HTERT RPE-1 (cell line): ENCODE measurements around the gene DHRS1.

Source experiments
- in situ Hi-C: fragments of 300-500 bp; cut with MboI; formaldehyde crosslinking; loops from 4 replicates; pipeline ENCODE4 v1.14.3; 2020; ENCODE audit warnings: low sequenced_read_pairs

The DHRS1 gene

DNA sequence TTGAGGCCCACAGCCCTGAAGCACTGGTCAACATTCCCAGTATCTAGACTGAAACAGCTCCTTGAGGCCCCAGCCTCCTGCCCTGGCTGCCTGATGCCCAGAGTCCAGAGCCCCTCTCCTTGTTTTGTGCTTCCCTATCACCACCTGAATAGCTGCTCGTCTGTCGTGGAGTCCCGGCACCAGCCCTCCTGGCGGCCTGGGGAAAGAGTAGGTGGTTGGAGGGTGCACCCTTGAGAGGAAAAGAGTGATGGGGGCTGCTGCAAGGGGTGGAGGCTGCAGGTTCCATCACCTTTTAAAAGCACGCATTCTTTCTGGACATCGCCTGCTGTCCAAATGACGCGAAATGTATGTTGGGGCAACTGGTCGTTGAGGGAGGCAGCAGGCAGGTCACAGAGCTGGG is 31.4 kb downstream of the DHRS1 start:
- in situ Hi-C loops: no loop called here

DNA sequence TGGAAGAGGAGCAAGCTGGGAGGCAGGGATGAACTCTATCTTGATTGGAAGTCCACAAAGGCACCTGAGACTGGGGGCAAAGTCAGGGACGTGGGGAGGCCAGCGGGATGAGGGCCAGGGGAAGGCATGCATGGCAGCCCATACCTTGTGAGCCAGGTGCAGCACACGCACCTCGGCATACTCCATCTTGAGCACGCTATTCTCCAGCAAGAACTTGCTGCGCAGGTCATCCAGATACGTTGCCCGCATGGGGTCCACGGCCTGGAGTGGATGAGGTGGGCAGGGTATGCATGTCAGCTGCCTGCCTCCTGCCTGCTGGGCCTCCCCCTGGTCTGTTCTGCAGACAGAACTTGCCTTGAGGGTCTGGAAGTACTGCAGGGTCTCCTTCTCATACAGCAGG is 32.1 kb downstream of the DHRS1 start:
- in situ Hi-C loops: no loop called here

DNA sequence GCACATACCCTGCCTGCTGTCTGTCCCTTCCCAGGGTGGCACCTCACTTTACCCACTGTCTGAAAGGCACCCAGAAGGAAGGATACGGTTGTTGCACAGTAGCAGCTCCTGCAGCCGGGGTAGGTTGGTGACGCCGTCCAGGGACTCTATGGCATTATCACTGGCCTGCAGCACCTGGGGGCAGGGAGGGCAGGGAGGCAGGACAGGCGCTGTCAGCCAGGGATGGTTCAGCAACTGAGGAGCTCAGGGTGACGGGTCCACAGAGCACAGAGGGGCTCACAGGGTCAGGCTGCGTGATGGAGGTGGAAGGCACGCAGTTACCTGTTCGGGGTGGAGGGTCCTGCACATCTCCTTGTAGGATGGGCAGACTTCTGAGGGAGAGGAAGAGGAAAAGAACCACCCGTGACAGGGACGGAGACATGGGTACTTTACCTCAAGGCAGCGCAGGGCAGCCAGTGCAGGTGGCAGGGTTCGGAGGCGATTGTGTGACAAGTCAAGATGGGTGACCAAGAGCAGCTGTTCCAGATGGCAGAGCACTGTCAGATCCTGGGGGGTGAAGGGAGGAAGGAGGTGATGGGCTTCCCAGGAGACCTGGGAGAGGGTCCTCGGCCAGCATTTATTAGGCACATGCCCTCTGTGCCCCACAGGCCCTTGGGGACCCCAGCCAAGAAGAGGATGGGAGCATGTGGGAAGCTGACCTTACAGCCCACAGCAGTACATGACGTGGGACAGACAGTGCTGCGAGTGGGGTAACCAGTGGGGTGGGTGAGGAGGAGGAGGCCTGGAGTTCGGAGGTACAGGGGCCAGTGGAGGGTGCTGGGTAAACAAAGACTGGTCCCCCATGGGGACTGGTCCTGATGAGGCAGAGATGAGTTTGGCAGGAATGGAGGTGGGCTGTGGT is 33.0 kb downstream of the DHRS1 start:
- in situ Hi-C loops: no loop called here

DNA sequence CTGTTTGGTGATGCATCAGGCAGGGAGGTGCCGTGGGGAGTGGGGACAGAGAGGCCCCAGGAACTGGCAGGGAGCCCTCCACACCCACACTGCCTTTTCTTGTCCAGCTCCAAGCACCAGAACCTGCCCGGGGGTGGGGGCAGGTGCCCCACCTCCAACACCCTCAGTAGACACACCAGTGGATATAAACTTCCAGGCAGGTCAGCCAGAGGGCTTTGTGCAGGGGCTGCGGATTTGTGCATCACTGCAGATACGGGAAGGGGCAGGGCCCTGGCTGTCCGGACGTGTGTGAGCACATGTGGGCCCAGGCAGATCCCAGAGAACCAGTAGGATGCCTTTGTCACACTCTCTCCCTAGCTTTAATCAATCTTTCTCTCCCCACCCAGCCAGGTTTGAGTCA is 35.3 kb downstream of the DHRS1 start:
- in situ Hi-C loops: no loop called here

DNA sequence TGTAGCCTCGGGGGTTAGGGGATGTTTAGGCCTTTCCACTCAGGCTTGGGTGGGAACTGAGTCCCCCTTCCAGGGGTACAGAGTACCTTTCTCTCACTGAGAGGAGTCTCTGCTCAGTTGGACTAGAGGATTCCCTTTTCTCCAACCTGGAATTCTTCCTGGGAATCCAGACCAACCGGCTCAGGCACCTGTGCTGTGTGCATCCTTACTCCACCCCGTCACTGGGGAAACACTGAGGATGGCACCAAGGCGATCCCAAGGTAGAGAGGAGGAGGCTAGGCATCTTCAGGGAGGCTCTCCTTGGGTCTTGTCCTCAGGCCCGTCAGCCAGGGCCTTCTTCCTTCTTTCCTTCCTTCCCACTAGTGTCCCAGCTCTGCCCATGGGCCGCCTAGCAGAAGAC is 35.7 kb downstream of the DHRS1 start:
- in situ Hi-C loops: no loop called here

DNA sequence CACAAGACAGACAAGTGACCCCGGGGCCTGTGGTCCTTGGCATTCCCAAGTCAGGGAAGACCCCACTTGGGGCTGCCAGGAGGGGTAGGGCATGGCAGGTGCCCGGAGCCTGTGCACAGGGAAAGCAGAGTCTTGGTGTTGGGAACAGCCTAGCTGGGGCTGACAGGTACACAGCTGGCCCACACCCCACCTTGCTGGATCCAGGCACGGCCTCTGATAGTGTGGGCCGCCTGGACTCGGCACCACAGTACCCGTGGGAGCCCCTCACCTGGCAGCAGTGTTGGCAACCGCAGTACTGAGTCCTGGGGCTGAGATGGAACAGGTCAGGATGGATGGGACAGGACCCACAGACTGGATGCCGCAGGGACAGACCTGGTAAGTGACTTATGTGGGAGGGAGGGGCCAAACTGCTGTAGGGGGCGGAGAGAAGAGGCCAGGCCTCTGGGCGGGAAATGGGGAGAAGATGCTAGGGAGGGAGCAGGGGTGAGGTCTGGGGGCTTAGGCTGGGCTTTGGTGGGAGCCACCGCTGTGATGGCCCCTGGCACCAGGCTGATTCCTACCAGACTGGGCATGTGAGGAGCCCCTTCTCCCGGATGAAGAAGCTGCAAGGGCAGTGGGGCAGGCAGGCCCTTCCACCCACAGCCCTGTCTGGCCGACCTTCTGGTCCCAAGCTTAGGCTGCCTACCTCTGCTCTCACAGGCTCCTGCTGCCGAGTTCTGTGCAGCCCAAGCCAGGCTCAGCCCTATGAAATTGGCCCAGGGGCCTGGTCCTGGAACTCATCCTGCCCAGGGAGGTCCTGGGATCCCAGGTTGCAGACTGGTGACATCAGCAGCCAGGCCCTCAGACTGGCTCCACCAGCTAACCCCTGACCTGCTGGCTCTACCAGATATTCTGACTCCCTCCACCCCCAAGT is 36.5 kb downstream of the DHRS1 start, which contains the start of gene TGM1:
Gene TGM1, minus strand, starts transcription at position 357 of the 913 bp plus-strand sequence. CDS start 825 bp downstream, outside the sequence.
- in situ Hi-C loops: no loop called here

DNA sequence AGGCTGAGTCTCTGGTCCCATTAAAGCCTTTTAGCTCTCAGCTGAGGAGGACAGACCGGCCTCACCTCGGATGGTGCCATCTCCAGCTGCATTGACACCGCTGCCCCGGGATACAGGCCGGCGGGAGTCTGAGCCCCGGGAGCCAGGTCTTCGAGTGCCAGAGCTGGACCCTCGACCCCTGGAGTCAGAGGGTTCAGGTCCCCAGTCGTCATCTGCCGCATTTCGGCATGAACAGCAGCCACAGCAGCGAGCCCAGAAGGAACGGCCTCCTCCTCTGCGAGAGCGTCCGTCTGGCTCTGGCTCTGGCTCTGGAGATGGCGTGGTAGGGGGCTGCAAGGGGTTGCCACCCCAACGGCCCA is 37.6 kb downstream of the DHRS1 start:
- in situ Hi-C loops: no loop called here

DNA sequence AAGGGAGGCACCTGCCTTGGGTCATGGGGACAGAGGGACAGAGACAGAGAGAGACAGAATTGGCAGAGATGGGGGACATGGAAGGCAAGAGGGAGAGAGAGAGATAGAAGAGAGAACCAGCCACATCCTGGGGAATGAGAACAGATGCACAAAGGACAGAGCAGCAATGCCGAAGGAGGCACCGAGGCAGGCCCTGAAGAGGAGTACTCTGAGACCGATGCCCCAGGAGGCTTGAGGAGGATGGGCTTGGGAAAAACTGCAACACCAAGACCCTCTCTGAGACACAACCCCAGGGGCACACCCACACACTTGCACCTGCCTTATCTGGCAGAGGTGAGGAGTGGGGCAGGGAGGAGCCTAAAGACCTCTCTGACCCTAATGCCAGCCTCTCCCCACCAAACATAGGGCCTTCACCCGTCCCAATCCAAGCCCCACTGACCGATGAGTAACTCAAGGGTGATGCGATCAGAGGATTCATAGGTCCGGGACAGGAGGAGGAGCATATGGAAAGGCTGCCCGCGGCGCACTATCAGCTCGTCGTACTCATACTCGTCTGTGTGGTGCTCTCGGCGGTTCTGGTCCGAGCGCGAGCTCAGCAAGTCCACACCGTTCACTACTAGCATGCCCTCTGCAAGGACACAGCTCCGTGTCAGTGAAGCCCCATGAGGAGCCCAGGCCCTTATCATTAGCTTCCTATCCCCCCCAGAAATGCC is 38.2 kb downstream of the DHRS1 start:
- in situ Hi-C loops: no loop called here

DNA sequence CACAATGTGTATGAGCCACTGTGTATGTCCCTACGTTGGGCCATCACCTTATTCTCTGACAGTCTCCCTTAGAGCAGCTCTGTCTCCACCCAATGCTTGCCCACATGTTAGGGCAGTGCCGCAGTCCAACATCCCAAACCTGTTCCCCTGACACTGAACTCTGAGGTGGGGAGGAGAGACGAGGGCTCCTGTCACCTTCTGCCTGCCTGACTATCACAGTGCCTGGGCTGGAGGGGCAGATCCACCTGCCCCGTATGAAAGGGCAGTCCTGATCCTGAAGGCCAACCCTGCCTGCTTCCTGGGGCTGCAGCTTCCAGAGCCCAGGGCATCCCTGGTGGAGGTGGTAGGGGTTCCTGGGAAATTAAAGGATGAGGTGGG is 38.8 kb downstream of the DHRS1 start:
- in situ Hi-C loops: no loop called here

DNA sequence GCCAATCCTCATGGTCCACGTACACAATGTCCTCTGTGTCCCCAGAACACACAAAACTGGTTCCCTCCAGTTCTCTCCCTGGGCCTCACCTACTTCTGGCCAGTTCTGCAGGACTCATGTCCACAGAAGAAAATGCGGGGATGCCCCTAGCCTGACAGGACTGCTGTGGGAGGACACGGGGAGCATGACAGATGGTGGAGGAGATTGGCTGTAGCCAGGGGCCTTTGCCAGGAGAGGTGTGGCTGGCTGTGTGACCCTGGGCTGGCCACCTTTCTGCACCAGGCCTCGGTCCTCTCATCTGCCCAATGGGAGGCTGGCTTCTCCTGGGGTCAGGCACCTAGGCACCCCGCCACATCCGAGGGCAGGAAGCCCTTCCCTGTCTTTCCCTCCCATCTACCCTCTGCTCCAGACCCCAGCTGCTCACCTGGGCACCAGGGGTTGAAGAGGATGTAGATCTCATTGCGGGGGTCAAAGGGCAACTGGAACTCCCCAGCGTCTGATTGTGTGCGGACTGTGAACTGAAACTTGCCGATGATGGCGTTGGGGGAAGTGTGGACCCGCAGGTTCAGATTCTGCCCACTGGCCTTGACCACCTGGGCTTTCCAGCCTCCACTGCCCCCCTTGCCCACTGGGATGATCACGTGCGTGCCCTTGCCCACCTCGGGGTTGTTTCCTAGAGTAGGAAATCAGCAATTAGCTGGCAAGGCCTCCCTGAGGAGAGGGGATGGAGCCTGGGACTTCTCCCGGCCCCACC is 39.4 kb downstream of the DHRS1 start:
- in situ Hi-C loops: no loop called here

DNA sequence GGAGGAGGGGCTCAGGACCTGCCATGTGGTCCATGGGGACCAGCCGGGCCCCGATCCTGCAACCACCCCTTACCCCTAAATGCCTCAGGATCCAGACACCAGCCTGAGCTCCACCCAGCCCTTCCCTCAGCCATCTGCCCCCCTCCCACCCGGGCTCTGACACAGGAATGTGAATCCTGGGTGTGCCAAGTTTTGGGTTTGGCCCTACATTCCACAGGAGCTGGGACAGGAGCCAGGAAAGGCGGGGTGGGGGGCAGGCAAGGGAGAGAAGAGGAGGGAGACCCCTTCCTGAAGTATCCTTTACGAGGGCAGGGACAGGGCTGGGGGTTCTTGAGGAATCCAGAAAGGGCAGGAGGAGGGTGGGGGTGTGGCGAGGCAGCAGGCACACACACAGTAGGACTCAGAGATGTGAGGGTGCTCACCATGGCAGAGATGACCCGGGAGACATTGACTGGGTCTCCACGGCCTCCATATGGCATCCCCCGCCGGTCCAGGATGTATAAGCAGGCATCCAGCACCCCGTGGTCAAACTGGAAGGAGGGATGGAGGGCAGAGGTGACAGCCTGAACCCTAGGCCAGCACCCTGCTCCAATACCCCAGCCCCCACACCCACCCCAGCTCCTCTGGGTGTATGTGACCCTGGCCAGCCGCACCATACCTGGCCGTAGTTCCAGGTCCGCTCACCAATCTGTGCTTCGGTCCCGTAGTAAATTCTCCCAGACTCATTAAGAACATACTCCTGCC is 40.1 kb downstream of the DHRS1 start:
- in situ Hi-C loops: no loop called here

DNA sequence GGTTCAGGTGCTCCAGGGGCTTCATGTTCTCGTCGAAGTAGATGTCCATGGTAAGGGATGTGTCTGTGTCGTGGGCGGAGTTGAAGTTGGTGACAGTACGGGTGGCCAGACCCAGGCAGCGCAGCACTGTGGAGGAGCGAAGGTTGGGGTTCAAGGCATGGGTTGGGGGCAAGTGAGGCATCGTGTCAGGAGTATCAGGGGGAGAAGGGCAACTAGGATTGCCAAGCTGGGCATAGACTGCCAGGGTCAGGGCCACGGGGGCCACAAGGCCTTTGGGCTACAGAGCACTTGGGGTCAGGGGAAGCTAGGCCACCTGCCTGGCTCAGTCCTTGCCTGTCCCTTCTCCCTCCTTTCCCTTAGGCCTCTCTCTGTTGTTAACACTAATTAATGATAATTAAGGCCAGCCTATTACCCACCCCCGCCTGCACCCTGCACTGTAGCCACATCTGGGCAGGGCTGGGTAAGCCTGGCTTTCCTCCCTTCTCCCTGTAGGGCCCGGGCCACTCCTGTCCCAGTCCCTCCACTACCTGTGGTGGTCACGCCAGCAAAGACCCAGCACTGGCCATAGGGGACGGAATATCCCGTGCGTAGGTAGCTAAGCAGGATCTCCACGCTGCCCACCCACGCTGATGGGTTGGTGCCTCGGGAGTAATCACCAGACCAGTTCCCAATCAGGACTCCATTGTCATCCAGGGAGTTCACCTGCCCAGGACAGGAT is 40.9 kb downstream of the DHRS1 start:
- in situ Hi-C loops: no loop called here

DNA sequence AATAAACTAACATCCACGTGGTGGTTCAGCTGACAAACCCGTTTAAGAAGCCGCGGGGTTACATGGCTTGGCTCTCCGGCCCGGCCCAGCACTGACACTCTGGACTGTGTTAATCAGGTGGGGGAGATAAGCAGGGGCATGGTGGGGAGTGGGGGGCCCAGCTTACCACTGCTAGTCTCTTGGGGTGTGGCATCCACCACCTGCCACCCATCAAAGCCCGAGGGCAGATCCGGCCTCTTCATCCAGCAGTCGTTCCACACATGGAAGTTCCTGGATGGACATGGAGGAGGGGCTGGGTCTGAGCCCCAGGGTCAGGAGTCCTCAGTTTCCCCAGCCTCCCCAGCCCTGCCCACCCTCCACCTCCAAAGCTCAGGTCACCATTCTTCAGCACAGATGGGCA is 41.5 kb downstream of the DHRS1 start:
- in situ Hi-C loops: no loop called here

DNA sequence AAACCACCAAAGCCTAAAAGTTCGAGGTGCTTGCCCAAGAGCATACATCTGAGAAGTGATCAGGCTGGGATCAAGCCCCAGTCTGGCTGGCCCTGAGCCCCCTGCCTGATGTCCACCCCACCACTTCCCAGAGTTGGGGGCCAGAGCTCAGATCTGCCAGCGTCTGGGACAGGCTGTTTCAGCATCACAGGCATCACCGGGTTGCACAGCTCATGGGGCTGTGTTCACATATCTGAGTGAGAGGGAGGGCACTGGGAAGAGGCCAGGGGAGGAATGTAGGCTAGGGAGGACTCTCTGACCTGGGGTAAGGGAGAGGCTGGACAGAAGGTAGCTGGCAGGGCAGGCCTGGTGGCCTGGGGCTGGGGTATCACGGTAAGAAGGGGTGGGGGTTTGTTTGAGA is 42.6 kb downstream of the DHRS1 start:
- in situ Hi-C loops: no loop called here

DNA sequence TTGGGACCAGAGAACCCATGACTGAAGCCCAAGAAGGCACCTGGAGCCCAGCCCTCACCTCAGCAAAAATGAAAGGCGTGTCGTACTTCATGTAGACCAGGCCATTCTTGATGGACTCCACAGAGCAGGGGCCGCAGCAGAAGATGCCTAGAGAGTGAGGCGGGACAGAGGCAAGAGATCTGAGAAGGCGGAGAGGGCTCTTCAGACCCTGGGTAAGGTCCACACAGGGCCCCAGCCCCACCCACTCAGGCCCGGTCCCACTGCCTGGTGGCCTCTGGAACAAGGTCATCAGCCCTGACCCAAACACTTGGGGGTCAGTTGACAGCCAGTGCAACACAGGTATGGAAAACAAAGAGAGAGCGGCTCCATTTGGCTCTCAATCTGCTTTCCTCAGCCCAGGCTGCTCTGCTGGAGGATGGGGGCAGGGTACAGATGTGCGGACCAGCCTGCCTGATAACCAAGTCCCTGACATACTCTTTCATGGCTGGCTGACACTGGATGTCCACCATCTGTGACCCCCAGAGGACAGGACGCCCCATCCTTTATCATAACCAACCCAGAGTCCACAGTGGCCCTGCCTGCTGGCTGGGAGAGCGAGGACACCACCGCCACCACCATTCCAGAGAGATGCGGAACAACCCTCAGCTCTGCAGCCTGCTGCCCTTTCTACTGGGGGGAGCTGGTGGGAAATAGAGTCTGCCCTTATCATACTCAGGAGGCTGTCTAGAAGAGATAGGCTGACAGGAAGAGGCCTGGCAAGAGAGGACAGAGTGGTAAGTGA is 43.5 kb downstream of the DHRS1 start:
- in situ Hi-C loops: no loop called here

DNA sequence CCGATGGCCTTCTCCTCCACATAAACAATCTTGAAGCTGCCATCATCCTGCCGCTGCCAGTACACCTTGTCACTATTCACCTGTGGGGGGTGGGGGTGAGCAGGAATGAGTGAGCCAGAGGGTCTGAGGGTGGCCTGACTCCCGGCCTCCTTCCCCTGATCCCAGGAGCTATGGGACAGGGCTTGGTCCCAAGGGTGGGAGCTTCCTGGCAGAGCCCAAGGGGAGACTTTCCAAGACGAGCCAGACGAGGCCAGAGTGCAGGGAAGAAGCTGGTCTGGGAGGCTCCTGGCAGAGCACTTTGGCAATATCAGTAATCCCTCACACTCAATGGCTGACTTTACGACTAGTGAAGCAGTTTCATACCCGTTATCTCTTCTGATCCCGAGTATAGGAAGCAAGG is 44.1 kb downstream of the DHRS1 start:
- in situ Hi-C loops: no loop called here

DNA sequence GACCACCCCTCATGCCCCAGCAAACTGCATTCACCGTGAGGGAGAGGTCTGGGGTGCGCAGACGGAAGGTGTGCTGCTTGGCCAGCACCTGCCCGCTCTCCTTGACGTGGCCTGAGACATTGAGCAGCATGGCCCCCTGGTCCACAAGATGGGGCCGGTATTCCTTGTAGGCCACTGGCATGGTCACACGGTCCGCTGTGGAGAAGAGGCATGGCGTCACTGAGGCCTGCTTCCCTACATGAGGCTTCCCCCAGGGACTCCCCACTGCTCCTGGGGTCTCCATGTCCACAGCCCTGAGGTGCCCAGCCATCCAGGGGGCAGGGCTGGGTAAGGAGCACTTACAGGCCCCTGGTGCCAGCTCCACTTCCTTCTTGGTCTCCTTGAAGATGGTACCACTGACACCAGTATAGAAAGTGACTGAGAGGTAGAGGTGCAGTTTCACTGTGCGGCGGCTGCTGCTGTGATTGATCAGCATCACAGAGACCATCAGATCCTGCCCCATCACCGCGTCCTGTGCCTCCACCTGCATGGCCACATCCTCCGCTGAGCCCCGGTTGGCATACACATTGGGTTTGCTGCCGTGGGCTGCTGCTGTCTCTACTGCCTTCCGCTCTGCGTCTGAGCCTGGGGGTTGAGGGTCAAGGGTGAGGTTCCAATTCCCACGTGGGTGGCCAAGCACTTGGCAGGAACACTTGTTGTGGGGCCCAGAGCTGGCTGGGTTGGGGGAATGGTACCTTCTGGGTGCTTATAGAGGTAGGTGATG is 44.8 kb downstream of the DHRS1 start:
- in situ Hi-C loops: no loop called here

DNA sequence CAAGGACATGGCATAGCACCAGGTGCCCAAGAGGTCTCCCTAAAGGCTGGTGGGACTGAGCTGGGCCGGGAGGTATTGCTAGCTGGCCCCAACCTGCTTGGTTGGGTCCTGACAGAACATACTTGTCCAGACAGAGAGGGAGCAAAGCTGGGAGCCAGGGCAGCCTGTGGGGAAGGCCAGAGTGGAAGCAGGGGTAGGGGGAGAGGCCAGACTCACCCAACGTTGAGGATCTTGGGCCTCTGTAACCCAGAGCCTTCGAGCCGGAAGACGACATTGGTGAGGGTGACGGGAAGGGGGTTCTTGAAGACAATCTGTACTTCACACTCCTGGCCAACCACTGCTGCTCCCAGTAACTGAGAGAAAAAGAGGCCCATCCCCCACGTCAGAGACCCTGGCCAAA is 45.6 kb downstream of the DHRS1 start:
- in situ Hi-C loops: no loop called here
